Posterior vena cava (tissue), 2 donors: ENCODE results near the gene MYL6. TPM values are rescaled to one million over a fixed set of nuclear protein-coding genes. Genes with fewer than 3 reads are reported as not detected.
"Not testable (repeated sequence)": the region's sequence is repeated elsewhere in the genome, so short reads cannot be mapped to it uniquely, and the experiment has no call there.

Experiments used
- DNase-seq: peaks from one replicate; pipeline ENCODE4 v3.0.0-alpha.2; 2020; ENCODE audit warnings: low spot score
- intact Hi-C, 2 donors: fragments of 100-400 bp; cut with DNase I; formaldehyde crosslinking; loops; one replicate each; pipeline versions ENCODE4 v1.14.1 to v1.14.2; 2022 to 2023
- total RNA-seq, 2 donors: library from RNA; stranded (reverse); fragmentation: NEBNext Ultra II Directional; extraction: Animal tissue kit (Norgen Biotek cat#: 25700); gene quantifications; one replicate each; pipeline ENCODE4 v1.2.1, GENCODE V29; 2021
- donor health status: DM: yes; HTN: yes; CAD: no.
- donor health status: DM: yes; HTN: yes; CAD: no.

MYL6 gene
- total RNA-seq, 2 donors from 2014 or later: 3,219 to 3,986 TPM

DNA sequence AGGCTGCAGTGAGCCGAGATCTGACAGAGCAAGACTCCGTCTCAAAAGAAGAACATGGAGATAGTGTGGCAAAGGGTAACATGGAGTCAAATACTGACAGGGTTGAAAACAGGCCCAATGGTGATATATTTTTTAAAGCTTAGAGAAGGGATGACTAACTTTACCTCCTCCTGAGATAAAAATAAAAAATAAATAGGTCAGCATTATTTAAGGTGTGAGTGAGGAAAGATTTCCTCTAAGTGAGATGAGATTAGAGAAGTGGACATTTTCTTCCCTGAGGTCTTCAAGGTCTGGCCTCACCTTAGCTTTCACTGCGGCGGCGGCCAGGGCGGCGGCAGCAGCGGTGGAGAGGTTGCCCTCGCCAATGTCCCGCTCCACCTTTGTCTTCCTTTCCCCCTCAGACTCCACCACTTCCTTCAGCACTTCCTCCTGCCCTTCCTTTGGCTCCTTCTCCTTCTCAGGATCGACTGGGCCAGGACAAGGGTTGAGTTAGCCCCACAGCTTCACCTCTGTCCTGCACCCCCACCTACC, 11.1 kb downstream of the MYL6 start:
- intact Hi-C loops: no loop called here
- DNase-seq: no peak

DNA sequence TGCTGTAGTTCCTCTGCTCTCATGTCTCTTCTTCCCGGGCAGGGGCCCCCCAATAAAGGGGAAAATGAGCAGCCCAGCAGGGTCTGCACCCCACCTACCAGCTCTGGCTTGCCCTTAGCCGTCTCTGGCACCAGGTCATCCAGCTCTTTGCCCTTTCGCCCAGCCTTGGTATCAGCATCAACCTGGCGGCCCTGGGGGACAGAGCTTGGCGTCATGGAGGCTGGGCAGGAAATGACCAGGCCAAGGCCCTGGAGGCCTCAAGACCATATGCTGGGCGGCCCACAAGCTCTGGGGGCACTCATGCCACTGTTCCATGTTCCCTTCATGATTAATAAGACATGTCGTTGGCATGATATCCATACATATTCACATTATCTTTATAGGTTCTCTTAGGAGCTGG, 14.7 kb downstream of the MYL6 start:
- no peak for DNase-seq
- intact Hi-C loops: no loop called here

DNA sequence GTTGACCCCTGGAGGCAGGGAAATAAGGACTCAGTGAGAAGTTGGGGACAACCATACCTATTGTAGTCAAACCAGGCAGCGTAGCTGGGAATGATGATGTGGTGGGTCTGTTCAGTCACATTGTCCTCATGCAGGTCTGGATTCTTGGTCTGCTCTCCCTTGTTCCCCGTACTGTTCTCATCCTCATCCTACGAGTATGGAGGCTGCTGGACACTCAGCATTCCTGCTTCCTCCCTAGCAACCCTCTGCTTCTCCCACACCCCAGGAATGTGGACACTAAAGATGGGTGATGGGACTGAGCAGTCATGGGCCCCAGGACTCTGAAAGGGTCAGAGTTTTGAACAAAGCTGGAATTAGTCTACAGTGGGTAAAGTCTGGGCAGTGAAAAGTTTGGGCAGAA, 20.2 kb downstream of the MYL6 start:
- DNase-seq: peak; percentile 13
- intact Hi-C loops: no loop called here

DNA sequence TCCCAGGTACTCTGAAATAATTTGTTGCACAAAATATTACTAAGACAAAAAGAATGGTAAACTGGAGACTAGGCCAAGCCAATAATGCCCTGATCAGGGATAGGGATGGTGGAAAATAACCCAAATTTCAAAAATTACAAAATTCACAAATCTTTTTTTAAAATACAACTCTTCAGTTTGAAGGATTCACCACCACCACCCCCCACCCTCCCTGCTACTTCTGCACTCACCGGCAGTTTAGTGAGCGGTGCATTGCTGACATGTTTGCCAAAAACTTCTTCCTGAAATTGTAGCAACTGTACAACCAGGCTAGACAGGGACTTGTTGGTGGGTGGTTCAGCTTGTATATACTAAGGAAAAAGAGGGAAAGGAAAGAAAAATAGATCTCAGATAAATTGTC, 28.8 kb downstream of the MYL6 start:
- intact Hi-C loops: no loop called here
- peak; percentile 19 for DNase-seq

DNA sequence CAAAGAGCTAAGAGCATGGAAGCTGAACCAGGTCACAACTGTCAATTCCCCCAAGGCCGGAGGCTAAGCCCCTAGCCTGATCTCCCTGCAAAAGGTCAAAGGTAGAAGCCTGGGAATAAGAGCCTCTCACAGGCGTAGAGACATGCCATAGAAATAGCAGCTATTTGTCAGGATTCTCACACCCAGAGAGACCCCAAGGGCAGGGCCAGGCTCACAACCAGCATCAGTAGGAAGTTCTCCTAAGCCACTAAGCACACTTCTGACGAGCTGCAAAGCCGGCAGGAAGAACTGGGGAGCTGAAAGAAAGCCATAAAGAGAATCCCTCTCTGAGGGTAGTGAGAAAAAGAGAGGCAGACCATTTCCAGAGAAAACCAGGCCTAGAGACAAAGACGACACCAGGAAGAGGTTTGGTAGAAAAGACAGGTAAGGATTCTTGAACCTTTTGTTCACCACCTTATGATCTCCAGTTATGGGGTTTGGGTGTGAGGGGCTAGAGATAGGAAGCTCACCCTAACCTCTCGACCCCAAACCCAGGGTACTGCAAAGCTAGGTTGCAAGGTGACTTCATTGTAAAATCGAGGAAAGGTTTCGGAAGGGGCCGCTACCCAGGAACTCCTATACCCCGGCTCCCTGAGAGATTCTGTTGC, 30.1 kb downstream of the MYL6 start:
- intact Hi-C loops: no loop called here
- peak; percentile 19 for DNase-seq

DNA sequence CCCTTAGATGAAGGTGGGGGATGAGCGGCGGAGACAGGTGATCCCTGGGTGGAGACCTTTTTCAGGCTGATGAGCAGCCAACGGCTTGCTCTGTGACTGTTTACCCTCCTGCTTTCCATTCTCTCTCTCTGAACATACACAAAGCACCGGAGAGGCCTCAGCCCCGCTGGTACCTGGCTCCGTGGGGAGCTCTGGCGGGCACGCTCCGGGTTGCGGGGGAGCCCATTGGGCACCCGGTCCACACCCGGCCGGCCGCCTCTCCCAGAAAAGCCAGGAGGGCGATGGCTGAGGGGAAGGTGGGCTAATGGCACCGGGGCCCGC, 30.6 kb downstream of the MYL6 start:
- no peak for DNase-seq
- intact Hi-C loops: no loop called here

DNA sequence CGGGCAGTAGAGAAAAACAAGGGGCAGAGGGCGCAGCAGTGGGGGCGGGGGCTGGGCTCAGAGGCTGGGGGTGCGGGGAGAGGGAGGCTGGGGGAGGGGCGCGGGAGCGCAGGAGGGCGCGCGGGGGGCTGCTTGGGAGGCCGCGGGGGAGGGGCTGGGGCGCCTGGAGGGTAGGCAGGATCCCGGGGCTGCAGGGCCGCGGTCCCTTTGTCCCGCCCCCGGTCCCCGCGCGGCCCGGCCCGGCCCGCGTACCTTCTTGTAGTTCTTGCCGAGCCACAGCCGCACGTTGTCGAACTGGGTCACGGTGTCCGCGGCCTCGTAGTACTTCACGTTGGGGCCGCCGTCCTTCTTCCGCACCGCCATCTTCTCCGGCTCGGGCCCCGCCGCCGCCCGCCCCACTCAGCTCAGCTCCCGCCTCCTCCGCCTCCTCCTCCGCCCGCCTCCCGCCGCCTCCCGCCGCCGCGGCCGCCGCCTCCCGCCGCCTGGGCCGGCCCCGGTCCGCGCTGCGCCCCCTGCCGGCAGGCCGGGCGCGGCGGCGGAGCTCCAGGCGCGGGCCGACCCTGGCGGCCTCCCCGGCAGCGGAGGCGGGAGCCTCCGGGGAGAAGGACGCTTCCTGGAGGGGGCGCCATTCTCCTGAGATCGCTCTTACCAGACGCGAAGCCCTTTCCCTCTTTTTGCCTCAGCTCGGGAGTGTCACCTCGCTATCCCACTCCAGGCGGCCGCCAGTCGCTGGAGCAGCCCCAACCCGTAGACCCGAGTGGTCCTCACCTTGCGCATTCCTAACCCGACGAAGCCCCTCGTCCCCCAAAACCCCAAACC, 31.1 kb downstream of the MYL6 start, which contains the start of gene SMARCC2:
TSS of gene SMARCC2 (minus strand) at position 385 of the 819 bp plus-strand sequence. CDS start at position 363, 22 bp downstream.
- intact Hi-C loops: no loop called here
- DNase-seq: peak; percentile 97

DNA sequence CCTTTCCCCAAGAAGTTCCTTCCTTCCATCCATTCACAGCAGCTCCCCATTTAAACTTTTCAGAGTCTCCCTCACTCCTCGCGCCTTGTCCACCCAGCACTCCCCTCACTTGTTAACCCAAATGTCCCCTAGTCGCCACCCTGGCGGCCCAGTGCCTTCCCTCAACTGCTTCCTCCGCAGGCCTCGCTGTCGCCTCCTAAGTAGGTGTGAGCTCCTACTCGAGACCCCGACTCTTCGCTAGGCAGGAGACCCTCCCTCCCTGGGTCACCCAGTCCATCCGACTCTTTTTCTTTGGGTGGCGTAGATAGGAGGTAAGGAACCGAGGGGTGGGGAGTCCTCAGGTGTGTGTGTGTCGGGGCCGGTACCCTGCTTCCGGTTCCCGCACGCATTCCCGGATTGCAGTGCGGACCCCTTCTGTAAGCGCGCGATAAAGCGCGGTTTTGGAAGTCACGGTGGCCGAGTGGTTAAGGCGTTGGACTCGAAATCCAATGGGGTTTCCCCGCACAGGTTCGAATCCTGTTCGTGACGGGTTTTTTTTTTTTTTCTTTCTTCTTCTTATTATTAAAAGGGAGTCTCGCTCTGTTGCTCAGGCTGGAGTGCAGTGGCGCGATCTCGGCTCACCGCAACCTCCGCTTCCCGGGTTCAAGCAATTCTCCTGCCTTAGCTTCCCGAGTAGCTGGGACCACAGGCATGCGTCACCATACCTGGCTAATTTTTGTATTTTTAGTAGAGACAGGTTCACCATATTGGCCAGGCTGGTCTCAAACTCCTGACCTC, 31.9 kb downstream of the MYL6 start:
- intact Hi-C loops: loop anchor here (2.0 to 5.0 kb wide), 3 partner anchors 33 to 72 kb away; partner anchors contain the start of gene ZC3H10 (in 1 of the 2)
- peak; percentile 94 for DNase-seq

DNA sequence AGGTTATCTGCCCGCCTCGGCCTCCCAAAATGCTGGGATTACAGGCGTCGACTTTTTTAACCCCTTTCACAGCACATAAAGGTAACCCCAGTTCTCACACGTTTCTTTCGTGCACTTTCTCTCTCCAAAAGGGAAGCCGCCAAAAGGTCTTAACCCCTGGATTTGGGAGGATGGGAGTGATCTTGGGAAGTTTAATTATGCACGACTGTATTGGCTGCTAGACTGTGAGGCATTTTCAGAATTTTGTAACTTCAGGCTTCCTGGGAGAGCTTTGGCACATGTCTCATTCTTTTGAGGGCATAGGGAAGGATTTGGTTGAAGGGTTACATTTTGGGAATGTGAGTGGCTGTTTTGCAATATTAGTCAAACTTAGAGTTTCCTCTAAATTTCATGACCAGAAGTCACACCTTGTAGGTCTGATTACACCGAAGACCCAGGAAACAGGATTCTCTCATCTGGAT, 32.6 kb downstream of the MYL6 start:
- DNase-seq: no peak
- intact Hi-C loops: loop anchor here (2.0 to 5.0 kb wide), 3 partner anchors 32 to 72 kb away; partner anchors contain the start of gene ZC3H10 (in 1 of the 2)

DNA sequence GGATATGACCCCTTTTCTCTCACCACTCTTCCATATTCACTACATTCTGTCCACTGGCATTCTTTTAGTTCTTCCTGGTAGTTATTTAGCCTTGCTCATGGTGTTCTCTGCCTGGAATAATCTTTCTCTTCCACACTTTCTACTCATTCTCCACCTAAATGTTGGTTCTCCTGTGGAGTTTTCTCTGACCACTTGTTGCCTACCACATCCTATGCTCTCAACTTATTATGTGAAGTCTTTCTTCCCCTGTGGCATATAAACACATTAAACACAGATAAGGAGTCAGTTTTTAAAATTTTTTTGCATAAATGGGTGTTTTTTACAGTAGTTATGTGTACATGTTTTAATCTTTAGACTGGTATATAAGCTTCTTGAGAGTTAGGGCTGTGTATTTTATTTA, 34.4 kb downstream of the MYL6 start:
- intact Hi-C loops: loop anchor here (2.0 to 5.0 kb wide), 2 partner anchors 32 to 70 kb away; partner anchors contain the start of gene NABP2 (in 1 of the 2)
- DNase-seq: no peak

DNA sequence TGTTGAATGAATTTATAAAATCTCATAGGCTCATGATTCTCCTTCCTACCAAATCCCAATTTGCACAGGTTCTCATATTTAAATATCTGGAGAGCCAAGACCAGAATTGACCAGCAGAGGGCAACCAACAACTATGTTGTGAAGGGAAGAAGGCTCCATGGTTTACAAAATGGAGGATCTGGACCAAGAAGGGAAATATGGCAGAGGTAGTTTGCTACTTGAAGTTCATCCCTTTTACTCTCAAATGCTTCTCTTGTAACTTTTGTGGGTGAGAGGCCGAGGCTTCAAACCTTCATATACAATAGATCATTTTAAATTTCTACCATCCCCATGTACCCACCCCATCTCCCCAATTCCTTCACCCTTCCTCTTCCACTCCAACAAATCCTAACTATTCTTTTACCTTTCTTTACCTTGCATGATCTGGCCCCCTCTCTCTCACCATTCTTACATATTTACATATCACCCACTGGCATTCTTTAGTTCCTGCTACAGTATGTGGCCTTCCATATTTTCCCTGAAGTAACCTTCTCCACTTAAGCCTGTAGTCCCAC, 34.9 kb downstream of the MYL6 start:
- DNase-seq: peak; percentile 23
- intact Hi-C loops: loop anchor here (2.0 to 5.0 kb wide), 2 partner anchors 32 to 69 kb away; partner anchors contain the start of gene NABP2 (in 1 of the 2)

DNA sequence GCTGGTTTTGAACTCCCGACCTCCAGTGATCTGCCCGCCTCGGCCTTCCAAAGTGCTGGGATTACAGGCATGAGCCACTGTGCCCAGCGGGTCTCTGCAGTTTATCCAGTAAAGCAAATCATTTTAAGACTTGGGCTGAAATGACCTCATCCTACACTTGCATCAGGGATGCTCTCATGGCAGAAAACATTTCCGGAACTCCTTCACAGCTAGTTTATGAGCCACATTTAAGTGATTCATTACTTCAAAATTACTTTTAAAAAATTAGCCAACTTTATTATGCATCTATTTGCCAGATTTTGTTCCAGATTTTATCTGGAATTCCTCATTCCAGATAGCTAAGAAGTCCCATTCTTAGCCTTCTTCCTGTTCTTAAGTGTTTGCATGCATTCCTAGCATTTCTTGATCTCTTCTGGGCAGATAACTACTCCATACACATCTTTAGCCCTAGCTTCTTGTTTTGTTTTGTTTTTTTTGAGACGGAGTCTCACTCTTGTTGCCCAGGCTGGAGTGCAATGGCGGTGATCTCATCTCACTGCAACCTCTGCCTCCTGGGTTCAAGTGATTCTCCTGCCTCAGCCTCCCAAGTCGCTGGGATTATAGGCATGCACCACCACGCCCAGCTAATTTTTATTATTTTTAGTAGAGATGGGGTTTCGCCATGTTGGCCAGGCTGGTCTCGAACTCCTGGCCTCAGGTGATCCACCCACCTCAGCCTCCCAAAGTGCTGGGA, 38.8 kb downstream of the MYL6 start:
- intact Hi-C loops: not testable (repeated sequence)
- DNase-seq: peak; percentile 82

DNA sequence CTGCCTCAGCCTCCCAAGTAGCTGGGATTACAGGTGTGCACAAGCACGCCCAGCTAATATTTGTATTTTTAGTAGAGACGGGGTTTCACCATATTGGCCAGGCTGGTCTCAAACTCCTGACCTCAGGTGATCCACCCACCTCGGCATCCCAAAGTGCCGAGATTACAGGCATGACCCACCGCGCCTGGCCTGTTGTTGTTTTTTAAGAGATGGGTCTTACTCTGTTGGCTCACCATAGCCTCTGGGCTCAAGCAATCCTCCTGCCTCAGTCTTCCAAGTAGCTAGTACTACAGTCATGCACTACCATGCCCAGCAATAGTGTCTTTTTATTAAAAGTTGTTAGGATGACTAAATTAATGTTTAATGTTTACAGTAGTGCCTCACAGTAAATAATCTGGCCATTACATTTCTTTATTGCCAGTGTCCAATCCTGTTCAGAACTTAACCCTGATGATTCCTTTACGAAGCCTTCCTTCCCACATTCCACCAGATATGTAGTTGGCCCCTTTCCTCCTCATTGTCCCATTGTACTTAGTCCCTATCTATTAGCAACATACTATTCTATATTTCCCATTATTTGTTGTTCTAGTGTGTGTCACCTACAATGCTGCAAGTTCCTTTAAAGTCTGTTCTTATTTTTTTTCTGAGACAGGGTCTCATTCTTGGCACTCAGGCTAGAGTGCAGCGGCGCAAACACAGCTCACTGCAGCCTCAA, 39.9 kb downstream of the MYL6 start:
- peak; percentile 47 for DNase-seq
- intact Hi-C loops: no loop called here

DNA sequence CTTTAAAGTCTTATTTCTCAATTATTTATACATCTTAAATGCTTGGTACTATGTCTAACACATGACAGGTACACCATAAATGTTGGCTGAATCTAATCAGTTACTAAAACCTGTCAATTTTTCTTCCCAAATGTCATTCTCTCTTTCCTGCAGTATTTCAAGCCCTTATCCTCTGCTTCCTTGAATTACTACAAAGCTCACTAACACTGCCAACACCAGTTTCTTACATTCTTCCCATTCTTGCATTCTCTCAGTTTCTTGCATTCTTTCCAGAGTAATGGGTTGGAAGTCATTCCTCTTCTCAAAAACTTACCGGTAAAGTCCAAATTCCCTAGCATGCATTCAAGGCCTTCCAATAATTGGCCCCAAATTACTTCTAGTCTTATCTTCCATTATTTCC, 40.7 kb downstream of the MYL6 start:
- DNase-seq: no peak
- intact Hi-C loops: no loop called here

DNA sequence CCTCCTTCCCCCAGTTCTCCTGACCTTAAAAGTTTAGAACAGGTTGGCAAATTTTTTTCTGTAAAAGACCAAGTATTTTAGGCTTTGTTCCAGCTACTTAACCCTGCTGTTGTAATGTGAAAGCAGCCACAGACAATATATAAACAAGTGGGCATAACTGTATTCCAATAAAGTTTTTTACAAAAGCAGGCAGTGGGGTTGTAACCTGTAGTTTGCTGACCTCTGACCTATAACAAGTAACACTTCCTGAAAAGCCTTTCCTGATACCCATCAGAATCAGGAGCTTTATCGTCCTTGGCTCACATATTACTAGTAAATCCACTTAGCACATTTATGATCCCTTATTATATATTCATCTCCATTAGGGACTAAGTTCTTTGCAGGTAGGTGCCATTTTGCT, 44.2 kb downstream of the MYL6 start:
- intact Hi-C loops: no loop called here
- no peak for DNase-seq

DNA sequence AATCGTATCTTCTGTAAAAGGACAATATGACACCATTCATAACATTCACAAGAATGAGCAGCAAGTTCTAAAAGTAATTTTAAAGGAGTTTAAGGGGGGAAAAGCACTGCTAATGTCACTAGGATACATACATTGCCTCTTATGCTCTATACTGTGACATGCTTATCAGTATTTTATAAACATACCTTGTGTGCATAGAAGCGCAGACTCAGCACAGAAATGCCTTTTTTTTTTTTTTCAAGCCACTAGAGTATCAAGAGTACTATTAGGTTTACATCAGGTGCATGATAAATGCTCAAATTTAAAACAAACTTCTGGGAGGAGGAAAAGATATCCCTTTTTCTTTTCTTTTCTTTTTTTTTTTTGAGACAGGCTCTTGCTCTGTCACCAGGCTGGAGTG, 44.7 kb downstream of the MYL6 start:
- DNase-seq: no peak
- intact Hi-C loops: no loop called here

DNA sequence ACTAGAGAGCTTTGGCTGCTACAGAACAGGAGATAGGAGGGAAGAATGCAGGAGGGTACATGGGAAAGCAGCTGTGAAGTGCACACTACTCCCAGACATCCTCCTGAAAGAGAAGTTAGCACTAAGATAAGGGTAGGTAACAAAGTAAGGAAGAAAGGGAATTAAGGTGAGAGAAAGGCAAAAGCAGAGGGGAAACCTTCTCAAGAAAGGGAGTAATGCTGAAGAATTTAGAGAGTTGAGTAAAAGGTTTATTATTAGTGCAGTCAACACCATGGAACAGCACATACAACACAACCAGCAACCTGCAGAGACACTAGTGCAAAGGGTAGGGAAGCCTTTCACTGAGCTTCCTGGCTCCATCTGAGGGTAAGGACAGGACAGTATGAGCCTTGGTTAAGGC, 46.1 kb downstream of the MYL6 start:
- intact Hi-C loops: no loop called here
- no peak for DNase-seq

DNA sequence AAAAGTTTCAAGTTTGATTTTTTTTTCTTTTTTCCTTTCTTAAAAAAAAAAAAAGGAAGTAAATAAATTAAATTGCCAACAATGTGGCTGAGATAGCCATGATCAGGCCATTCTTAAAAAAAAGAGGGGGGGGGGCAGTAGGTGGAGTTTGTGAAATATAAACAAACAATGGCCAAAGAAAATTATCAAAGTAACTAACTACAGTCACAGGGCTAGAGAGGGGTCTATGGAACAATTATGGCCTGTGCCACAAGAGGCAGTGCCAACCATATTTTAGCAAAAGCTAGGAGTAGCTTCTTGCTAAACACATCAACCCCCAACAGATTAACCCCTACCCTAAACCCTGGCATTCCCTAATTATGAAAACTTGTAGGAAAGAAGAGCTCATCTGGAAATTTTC, 47.3 kb downstream of the MYL6 start:
- DNase-seq: no peak
- intact Hi-C loops: no loop called here
